Measurements from ENCODE around the gene RUNDC1.

DNA sequence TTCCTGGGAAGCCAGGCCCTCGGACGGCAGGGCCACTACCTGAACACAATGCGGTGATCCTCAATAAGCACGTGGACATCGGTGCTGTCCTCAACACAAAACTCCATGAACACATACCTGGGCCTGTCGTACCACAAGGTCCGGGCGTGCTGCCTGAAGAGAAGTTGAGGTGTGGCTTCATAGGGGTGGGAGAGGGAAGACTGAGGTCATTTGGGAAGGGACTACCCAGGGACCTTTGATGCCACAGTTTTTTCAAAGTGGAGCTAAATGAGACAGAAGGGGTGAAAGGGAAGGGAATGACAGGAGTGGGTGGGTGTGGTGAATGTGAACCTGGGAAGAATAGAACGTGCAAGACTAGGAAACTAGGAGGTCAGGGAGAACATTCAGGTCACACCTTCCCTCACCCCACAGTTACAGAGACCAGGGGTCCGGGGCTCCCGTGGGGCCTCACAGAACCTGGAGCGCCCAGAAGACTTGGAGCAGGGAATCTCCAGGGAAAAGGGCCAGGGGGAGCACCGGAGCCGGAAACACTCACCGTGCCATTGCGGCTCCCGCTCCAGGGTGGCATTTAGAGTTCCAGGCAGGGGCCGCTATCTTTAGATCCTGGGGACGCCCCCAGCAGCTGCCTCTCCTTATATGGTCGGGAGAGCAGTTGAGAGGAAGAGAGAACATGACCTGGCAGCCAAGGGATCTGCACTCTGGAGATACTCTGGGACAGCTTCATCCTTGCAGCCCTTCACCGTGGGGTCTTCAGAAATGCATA is 673 bp upstream of the RUNDC1 start, which contains the start of gene PTGES3L:
- no peak for TF ChIP-seq POLR2A (IDR thresholded peaks at IDR 0.05; ENCODE audit: low read depth, low read length)
- TF ChIP-seq TAF1 (IDR thresholded peaks at IDR 0.05; ENCODE audit: borderline replicate concordance, low read depth, low read length) = no peak
